HG02870 (cell line): ENCODE measurements around the gene CTDSP1.

Experiments used
- ATAC-seq: cut with Tn5 transposase; IDR thresholded peaks from one replicate; pipeline ENCODE4 v1.9.1; 2021; ENCODE audit warnings: mild to moderate bottlenecking, moderate library complexity; ENCODE audit not compliant: unreplicated experiment

The CTDSP1 gene

GRCh38 chr2:218382785-218383184 is 16.9 kb upstream of the CTDSP1 start:
- ATAC-seq: no peak

GRCh38 chr2:218383892-218384519 is 15.7 kb upstream of the CTDSP1 start:
- no peak for ATAC-seq

- ATAC-seq: no peak
Measured at GRCh38 chr2:218384975-218385374, 14.7 kb upstream of the CTDSP1 start.

GRCh38 chr2:218386505-218387368 is 12.9 kb upstream of the CTDSP1 start:
- ATAC-seq: no peak

DNA sequence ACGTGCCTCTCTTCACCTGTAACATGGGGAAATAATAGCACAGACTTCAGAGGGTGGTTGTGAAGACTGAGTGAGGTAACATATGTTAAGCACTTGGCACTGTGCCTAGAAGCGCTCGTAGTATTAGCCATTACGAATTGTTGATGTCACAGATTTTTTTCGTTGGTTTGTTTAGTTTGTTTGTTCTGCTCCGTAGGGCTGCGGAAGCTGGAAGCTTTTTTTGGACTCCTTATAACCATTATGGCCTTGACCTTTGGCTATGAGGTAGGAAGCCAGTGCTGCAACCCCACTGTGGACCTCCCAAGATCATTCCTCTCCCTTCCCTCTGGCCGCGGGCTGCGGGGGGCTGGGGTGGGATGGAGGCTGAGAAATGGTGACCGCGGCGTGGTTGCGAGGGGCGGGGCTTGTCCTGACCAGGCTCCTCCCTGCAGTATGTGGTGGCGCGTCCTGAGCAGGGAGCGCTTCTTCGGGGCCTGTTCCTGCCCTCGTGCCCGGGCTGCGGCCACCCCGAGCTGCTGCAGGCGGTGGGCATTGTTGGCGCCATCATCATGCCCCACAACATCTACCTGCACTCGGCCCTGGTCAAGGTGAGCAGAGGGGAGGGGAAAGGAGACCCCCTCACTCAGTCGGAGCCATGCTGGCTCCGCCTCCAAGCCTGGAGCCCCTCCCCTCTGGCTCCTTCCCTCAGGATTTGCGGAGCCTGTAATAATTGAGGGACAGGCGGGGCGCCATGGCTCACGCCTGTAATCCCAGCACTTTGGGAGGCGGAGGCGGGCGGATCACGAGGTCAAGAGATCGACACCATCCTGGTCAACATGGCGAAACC is 12.1 kb upstream of the CTDSP1 start:
- ATAC-seq: no peak

- no peak for ATAC-seq
Measured at GRCh38 chr2:218389333-218390150, 10.1 kb upstream of the CTDSP1 start.

- no peak for ATAC-seq
Measured at GRCh38 chr2:218391202-218391601, 8.5 kb upstream of the CTDSP1 start.

- ATAC-seq: no peak
Measured at GRCh38 chr2:218392459-218392858, 7.2 kb upstream of the CTDSP1 start.

GRCh38 chr2:218392891-218393462 is 6.7 kb upstream of the CTDSP1 start:
- ATAC-seq: no peak

GRCh38 chr2:218393750-218394290 is 5.8 kb upstream of the CTDSP1 start:
- no peak for ATAC-seq

DNA sequence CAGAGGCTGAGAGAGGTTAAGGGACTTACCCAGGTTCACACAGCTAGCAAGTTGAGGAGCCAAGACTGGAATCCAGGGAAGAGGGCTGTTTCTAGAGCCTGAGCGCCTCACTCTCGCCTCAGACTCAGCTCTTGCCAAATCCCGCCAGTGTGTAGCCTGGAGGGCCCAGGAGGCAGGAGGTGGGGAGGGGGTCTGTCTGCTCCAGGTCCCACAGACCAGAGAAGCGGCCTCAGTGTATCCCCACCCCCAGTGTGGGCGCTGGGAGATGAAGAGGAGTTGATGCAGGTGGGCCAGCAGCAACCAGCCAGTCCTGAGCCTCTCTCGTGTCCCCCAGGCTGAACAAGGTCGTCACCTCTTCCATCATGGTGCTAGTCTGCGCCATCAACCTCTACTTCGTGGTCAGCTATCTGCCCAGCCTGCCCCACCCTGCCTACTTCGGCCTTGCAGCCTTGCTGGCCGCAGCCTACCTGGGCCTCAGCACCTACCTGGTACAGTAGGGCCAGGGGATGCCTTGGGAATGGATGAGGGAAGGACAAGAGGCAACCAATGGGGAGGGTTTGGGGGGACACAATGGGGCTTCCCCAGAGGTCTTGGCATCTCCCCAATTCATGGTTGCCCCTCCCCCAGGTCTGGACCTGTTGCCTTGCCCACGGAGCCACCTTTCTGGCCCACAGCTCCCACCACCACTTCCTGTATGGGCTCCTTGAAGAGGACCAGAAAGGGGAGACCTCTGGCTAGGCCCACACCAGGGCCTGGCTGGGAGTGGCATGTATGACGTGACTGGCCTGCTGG is 5.2 kb upstream of the CTDSP1 start:
- ATAC-seq: no peak

DNA sequence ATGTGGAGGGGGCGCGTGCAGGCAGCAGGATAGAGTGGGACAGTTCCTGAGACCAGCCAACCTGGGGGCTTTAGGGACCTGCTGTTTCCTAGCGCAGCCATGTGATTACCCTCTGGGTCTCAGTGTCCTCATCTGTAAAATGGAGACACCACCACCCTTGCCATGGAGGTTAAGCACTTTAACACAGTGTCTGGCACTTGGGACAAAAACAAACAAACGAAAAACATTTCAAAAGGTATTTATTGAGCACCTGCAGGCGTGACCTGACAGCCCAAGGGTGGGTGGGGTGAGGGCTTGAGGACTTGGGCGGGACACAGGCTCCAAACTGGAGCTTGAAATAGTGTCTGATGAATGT is 4.6 kb upstream of the CTDSP1 start:
- no peak for ATAC-seq

GRCh38 chr2:218395456-218395825 is 4.2 kb upstream of the CTDSP1 start:
- ATAC-seq: no peak

- peak; percentile 38 for ATAC-seq
Measured at GRCh38 chr2:218395826-218396687, 3.6 kb upstream of the CTDSP1 start.

GRCh38 chr2:218396688-218397462 is 2.8 kb upstream of the CTDSP1 start:
- ATAC-seq: no peak

- ATAC-seq: no peak
Measured at GRCh38 chr2:218397463-218397819, 2.2 kb upstream of the CTDSP1 start.

DNA sequence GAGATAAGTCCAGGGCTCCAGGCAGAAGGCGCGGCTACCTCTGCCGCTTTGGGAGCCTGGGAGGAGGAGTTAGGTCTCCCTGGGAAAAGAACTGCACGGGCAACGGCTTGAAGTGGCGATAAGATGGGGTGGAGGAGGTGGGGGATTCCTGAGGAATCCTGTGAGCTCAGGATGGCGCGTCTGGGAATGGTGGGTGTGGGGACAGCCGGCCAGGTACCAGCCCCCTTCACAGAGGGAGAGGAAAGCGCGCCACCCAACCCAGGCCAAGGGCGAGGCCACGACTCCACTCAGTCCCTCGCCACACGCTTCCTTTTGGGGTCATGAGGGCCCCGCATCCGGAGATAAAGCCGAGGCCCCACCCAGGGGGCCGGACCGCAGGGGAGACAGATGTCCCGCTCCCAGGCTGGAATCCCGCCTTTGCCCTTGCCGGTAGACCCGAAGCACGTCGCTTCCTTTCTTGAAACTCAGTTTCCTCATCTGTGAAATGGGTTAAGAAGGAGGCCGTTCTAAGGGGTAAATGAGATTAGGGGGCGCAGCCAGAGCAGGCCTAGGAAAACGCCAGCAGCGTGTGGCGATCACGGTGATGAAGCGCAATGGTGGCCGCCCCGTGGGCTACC is 1.7 kb upstream of the CTDSP1 start:
- no peak for ATAC-seq
